C4-2B (cell line): ENCODE results near the gene CREG1.

Experiments used
- H3K27ac ChIP-seq: fragments of 450-650 bp; 2 replicates; pipeline ENCODE4 v1.5.1; 2017
- CTCF ChIP-seq: fragments of 450-650 bp; conservative IDR thresholded peaks from 2 replicates; pipeline ENCODE4 v1.5.1; 2017; ENCODE audit warnings: mild to moderate bottlenecking
- ZFX ChIP-seq: fragments of 450-650 bp; IDR thresholded peaks from 2 replicates; pipeline ENCODE4 v1.6.1; 2017

The CREG1 gene

GRCh38 chr1:167548059-167548932 is 5.3 kb downstream of the CREG1 start:
- TF ChIP-seq CTCF (no peak), ZFX (no peak)
- H3K27ac ChIP-seq = no peak overlapping the region

- H3K27ac ChIP-seq = no peak overlapping the region
- TF ChIP-seq ZFX = no peak
These were observed 6.6 kb downstream of the CREG1 start for GRCh38 chr1:167546935-167547334.

- H3K27ac ChIP-seq = peak overlapping the region; percentile 65
- TF ChIP-seq ZFX = no peak
- TF ChIP-seq CTCF = no peak
These were observed 8.2 kb downstream of the CREG1 start for GRCh38 chr1:167545349-167545748.

GRCh38 chr1:167544447-167545093 is 9.0 kb downstream of the CREG1 start:
- H3K27ac ChIP-seq = peak overlapping the region; percentile 65
- TF ChIP-seq CTCF = no peak
- TF ChIP-seq ZFX = no peak

- no peak for TF ChIP-seq ZFX
- no peak for TF ChIP-seq CTCF
- H3K27ac ChIP-seq = peak overlapping the region; percentile 65
These were observed 10.2 kb downstream of the CREG1 start for GRCh38 chr1:167543199-167543990.

- TF ChIP-seq ZFX (no peak), CTCF (no peak)
- H3K27ac ChIP-seq = peak overlapping the region; percentile 65
These were observed 11.2 kb downstream of the CREG1 start for GRCh38 chr1:167542109-167543032.

GRCh38 chr1:167541610-167542009 is 12.0 kb downstream of the CREG1 start:
- no peak overlapping the region; the same call in 1 of the 2 replicates for H3K27ac ChIP-seq
- TF ChIP-seq CTCF = no peak
- TF ChIP-seq ZFX = no peak
